CD4-positive, alpha-beta T cell treated with Interleukin-10 for 1 hour (primary cell): ENCODE data around the gene PODN.

Experiments used
- DNase-seq: peaks from one replicate; pipeline ENCODE4 v3.0.0-alpha.2; 2020

The PODN gene

GRCh38 chr1:53061859-53062707 is at the start of gene PODN:
Gene PODN (plus strand): TSS chr1:53062213. CDS start chr1:53069856, 7,643 bp downstream.
- DNase-seq: no peak

GRCh38 chr1:53014791-53015507 is 47.1 kb upstream of the PODN start:
- peak; percentile 91 for DNase-seq

GRCh38 chr1:53015508-53015860 is 46.5 kb upstream of the PODN start:
- DNase-seq: no peak

GRCh38 chr1:53016705-53017104 is 45.3 kb upstream of the PODN start:
- DNase-seq: no peak

GRCh38 chr1:53020588-53020987 is 41.4 kb upstream of the PODN start:
- no peak for DNase-seq

GRCh38 chr1:53022179-53022578 is 39.8 kb upstream of the PODN start:
- DNase-seq: no peak

- no peak for DNase-seq
These were observed 38.5 kb upstream of the PODN start for GRCh38 chr1:53023546-53023945.

- DNase-seq: no peak
These were observed 37.9 kb upstream of the PODN start for GRCh38 chr1:53024117-53024516.

- DNase-seq: no peak
These were observed 36.8 kb upstream of the PODN start for GRCh38 chr1:53025034-53025768.

GRCh38 chr1:53025769-53026112 is 36.3 kb upstream of the PODN start:
- DNase-seq: no peak

- DNase-seq: no peak
These were observed 35.8 kb upstream of the PODN start for GRCh38 chr1:53026254-53026653.

GRCh38 chr1:53031732-53032131 is 30.3 kb upstream of the PODN start:
- DNase-seq: no peak

- no peak for DNase-seq
These were observed 24.9 kb upstream of the PODN start for GRCh38 chr1:53037159-53037558.

GRCh38 chr1:53038566-53038965 is 23.4 kb upstream of the PODN start:
- DNase-seq: no peak

GRCh38 chr1:53043271-53043670 is 18.7 kb upstream of the PODN start:
- no peak for DNase-seq

- no peak for DNase-seq
These were observed 17.1 kb upstream of the PODN start for GRCh38 chr1:53044926-53045325.

GRCh38 chr1:53046930-53047329 is 15.1 kb upstream of the PODN start:
- DNase-seq: no peak

GRCh38 chr1:53047737-53048736 is 14.0 kb upstream of the PODN start:
- DNase-seq: no peak

- no peak for DNase-seq
These were observed 12.9 kb upstream of the PODN start for GRCh38 chr1:53048960-53049573.

GRCh38 chr1:53049574-53049967 is 12.4 kb upstream of the PODN start:
- no peak for DNase-seq

GRCh38 chr1:53050310-53050709 is 11.7 kb upstream of the PODN start:
- no peak for DNase-seq

GRCh38 chr1:53051676-53052075 is 10.3 kb upstream of the PODN start:
- DNase-seq: no peak
